ENCODE data around the gene PLIN4. TPM values are rescaled to one million over a fixed set of nuclear protein-coding genes. Genes with fewer than 3 reads are reported as not detected.

The PLIN4 gene
- total RNA-seq, 1 donor from 2014 or later = not detected

GRCh38 chr19:4497770-4498389 lies 20.4 kb downstream of the PLIN4 start:
- DNase-seq (ENCODE audit: low spot score) = no peak
- intact Hi-C loops (cut with micrococcal nuclease) = no loop called here
- Mint-ChIP-seq H3K4me3 (no peak overlapping the region), H3K27me3 (ENCODE audit: insufficient read depth) (no peaks in the 10 kb centered on the region), H3K36me3 (ENCODE audit: low read depth) (peaks cover 2% of the 10 kb centered on the region), H3K4me1 (ENCODE audit: low read depth) (no peaks in the 10 kb centered on the region), H3K9me3 (no peaks in the 10 kb centered on the region), H3K27ac (no peak overlapping the region)

GRCh38 chr19:4496304-4496703 lies 22.0 kb downstream of the PLIN4 start:
- no peak for DNase-seq (ENCODE audit: low spot score)
- no peak overlapping the region for H3K27ac Mint-ChIP-seq
- intact Hi-C loops (cut with micrococcal nuclease) = no loop called here
- no peaks in the 10 kb centered on the region for H3K9me3 Mint-ChIP-seq
- H3K4me3 Mint-ChIP-seq = no peak overlapping the region
- H3K36me3 Mint-ChIP-seq (ENCODE audit: low read depth) = peaks cover 2% of the 10 kb centered on the region
- H3K4me1 Mint-ChIP-seq (ENCODE audit: low read depth) = no peaks in the 10 kb centered on the region
- no peaks in the 10 kb centered on the region for H3K27me3 Mint-ChIP-seq (ENCODE audit: insufficient read depth)

- Mint-ChIP-seq H3K9me3 (no peaks in the 10 kb centered on the region), H3K4me1 (ENCODE audit: low read depth) (no peaks in the 10 kb centered on the region), H3K27ac (no peak overlapping the region), H3K36me3 (ENCODE audit: low read depth) (peaks cover 4% of the 10 kb centered on the region), H3K27me3 (ENCODE audit: insufficient read depth) (no peaks in the 10 kb centered on the region), H3K4me3 (no peak overlapping the region)
- intact Hi-C loops (cut with micrococcal nuclease) = no loop called here
- DNase-seq (ENCODE audit: low spot score) = no peak
Measured at GRCh38 chr19:4495471-4495870, 22.8 kb downstream of the PLIN4 start.

GRCh38 chr19:4494691-4495064 lies 23.6 kb downstream of the PLIN4 start:
- H3K9me3 Mint-ChIP-seq = no peaks in the 10 kb centered on the region
- no peaks in the 10 kb centered on the region for H3K27me3 Mint-ChIP-seq (ENCODE audit: insufficient read depth)
- no peak overlapping the region for H3K27ac Mint-ChIP-seq
- intact Hi-C loops (cut with micrococcal nuclease) = no loop called here
- H3K4me1 Mint-ChIP-seq (ENCODE audit: low read depth) = no peaks in the 10 kb centered on the region
- H3K4me3 Mint-ChIP-seq = no peak overlapping the region
- peaks cover 7% of the 10 kb centered on the region for H3K36me3 Mint-ChIP-seq (ENCODE audit: low read depth)
- DNase-seq (ENCODE audit: low spot score) = no peak

- Mint-ChIP-seq H3K4me1 (ENCODE audit: low read depth) (no peaks in the 10 kb centered on the region), H3K4me3 (no peak overlapping the region), H3K27ac (no peak overlapping the region), H3K9me3 (no peaks in the 10 kb centered on the region), H3K36me3 (ENCODE audit: low read depth) (peaks cover 7% of the 10 kb centered on the region), H3K27me3 (ENCODE audit: insufficient read depth) (no peaks in the 10 kb centered on the region)
- no peak for DNase-seq (ENCODE audit: low spot score)
- intact Hi-C loops (cut with micrococcal nuclease) = no loop called here
Measured at GRCh38 chr19:4493929-4494690, 24.2 kb downstream of the PLIN4 start.

GRCh38 chr19:4493104-4493928 lies 25.0 kb downstream of the PLIN4 start:
- H3K9me3 Mint-ChIP-seq = no peaks in the 10 kb centered on the region
- intact Hi-C loops (cut with micrococcal nuclease) = no loop called here
- no peaks in the 10 kb centered on the region for H3K27me3 Mint-ChIP-seq (ENCODE audit: insufficient read depth)
- no peaks in the 10 kb centered on the region for H3K4me1 Mint-ChIP-seq (ENCODE audit: low read depth)
- peaks cover 10% of the 10 kb centered on the region for H3K36me3 Mint-ChIP-seq (ENCODE audit: low read depth)
- no peak overlapping the region for H3K27ac Mint-ChIP-seq
- DNase-seq (ENCODE audit: low spot score) = no peak
- no peak overlapping the region for H3K4me3 Mint-ChIP-seq

- Mint-ChIP-seq H3K27me3 (ENCODE audit: insufficient read depth) (no peaks in the 10 kb centered on the region), H3K4me1 (ENCODE audit: low read depth) (no peaks in the 10 kb centered on the region), H3K4me3 (no peak overlapping the region), H3K27ac (no peak overlapping the region), H3K9me3 (no peaks in the 10 kb centered on the region), H3K36me3 (ENCODE audit: low read depth) (peaks cover 10% of the 10 kb centered on the region)
- DNase-seq (ENCODE audit: low spot score) = no peak
- intact Hi-C loops (cut with micrococcal nuclease) = no loop called here
Measured at GRCh38 chr19:4492337-4493103, 25.8 kb downstream of the PLIN4 start.

- H3K9me3 Mint-ChIP-seq = no peaks in the 10 kb centered on the region
- no peak for DNase-seq (ENCODE audit: low spot score)
- no peak overlapping the region for H3K27ac Mint-ChIP-seq
- H3K36me3 Mint-ChIP-seq (ENCODE audit: low read depth) = peaks cover 10% of the 10 kb centered on the region
- intact Hi-C loops (cut with micrococcal nuclease) = no loop called here
- no peak overlapping the region for H3K4me3 Mint-ChIP-seq
- H3K4me1 Mint-ChIP-seq (ENCODE audit: low read depth) = no peaks in the 10 kb centered on the region
- no peaks in the 10 kb centered on the region for H3K27me3 Mint-ChIP-seq (ENCODE audit: insufficient read depth)
Measured at GRCh38 chr19:4491446-4491845, 26.8 kb downstream of the PLIN4 start.

GRCh38 chr19:4488496-4488895 lies 29.8 kb downstream of the PLIN4 start:
- H3K4me3 Mint-ChIP-seq = no peak overlapping the region

GRCh38 chr19:4487572-4487971 lies 30.7 kb downstream of the PLIN4 start:
- intact Hi-C loops (cut with micrococcal nuclease) = no loop called here
- no peaks in the 10 kb centered on the region for H3K4me1 Mint-ChIP-seq (ENCODE audit: low read depth)

More at GRCh38 chr19:4488496-4488895, 29.8 kb downstream of the PLIN4 start:
- no peaks in the 10 kb centered on the region for H3K9me3 Mint-ChIP-seq
- H3K4me1 Mint-ChIP-seq (ENCODE audit: low read depth) = no peaks in the 10 kb centered on the region
- no peak for DNase-seq (ENCODE audit: low spot score)
- no peak overlapping the region for H3K27ac Mint-ChIP-seq
- peaks cover 14% of the 10 kb centered on the region for H3K36me3 Mint-ChIP-seq (ENCODE audit: low read depth)
- intact Hi-C loops (cut with micrococcal nuclease) = no loop called here
- H3K27me3 Mint-ChIP-seq (ENCODE audit: insufficient read depth) = no peaks in the 10 kb centered on the region

GRCh38 chr19:4483385-4483784 lies 34.9 kb downstream of the PLIN4 start:
- no peak overlapping the region for H3K4me3 Mint-ChIP-seq
- H3K36me3 Mint-ChIP-seq (ENCODE audit: low read depth) = peaks cover 8% of the 10 kb centered on the region
- no peaks in the 10 kb centered on the region for H3K4me1 Mint-ChIP-seq (ENCODE audit: low read depth)
- DNase-seq (ENCODE audit: low spot score) = no peak
- no peaks in the 10 kb centered on the region for H3K27me3 Mint-ChIP-seq (ENCODE audit: insufficient read depth)
- H3K27ac Mint-ChIP-seq = no peak overlapping the region
- intact Hi-C loops (cut with micrococcal nuclease) = no loop called here
- H3K9me3 Mint-ChIP-seq = no peaks in the 10 kb centered on the region

More at GRCh38 chr19:4487572-4487971, 30.7 kb downstream of the PLIN4 start:
- no peaks in the 10 kb centered on the region for H3K9me3 Mint-ChIP-seq
- DNase-seq (ENCODE audit: low spot score) = no peak
- no peak overlapping the region for H3K4me3 Mint-ChIP-seq
- H3K36me3 Mint-ChIP-seq (ENCODE audit: low read depth) = peaks cover 14% of the 10 kb centered on the region
- H3K27me3 Mint-ChIP-seq (ENCODE audit: insufficient read depth) = no peaks in the 10 kb centered on the region
- H3K27ac Mint-ChIP-seq = no peak overlapping the region

- H3K27me3 Mint-ChIP-seq (ENCODE audit: insufficient read depth) = no peaks in the 10 kb centered on the region
- no peak for DNase-seq (ENCODE audit: low spot score)
- H3K4me3 Mint-ChIP-seq = no peak overlapping the region
- no peaks in the 10 kb centered on the region for H3K9me3 Mint-ChIP-seq
- no peaks in the 10 kb centered on the region for H3K4me1 Mint-ChIP-seq (ENCODE audit: low read depth)
- peaks cover 7% of the 10 kb centered on the region for H3K36me3 Mint-ChIP-seq (ENCODE audit: low read depth)
- intact Hi-C loops (cut with micrococcal nuclease) = no loop called here
- no peak overlapping the region for H3K27ac Mint-ChIP-seq
Measured at GRCh38 chr19:4482721-4483364, 35.4 kb downstream of the PLIN4 start.

Data from activated T-helper 1 cell treated with anti-CD3 and anti-CD28 coated beads, Interleukin-12 subunit alpha, Interleukin-12 subunit beta, Interleukin-2, Interleukin-4 antibody, amounts not matched to agents 30 ng/mL and 10 ng/mL and 1 ng/mL, durations not matched to agents 14 hours and 24 hours and 36 hours (primary cell).